IMR-90 (cell line): ENCODE measurements around the gene FAM181B. TPM values are rescaled to one million over a fixed set of nuclear protein-coding genes. Genes with fewer than 3 reads are reported as not detected.

Experiments
- ATAC-seq: fragments of 200-7000 bp; cut with Tn5 transposase; 2 replicates; pipeline ENCODE4 v1.9.1; 2020; ENCODE audit warnings: low read depth, mild to moderate bottlenecking, moderate library complexity
- BruUV-seq: library from RNA; stranded (reverse); fragments of 400-500 nt; replicated peaks from 2 replicates; lab custom pipeline; 2021; lab: Mats Ljungman, UMichigan
- CTCF ChIA-PET: fragments of 300-600 bp; formaldehyde crosslinking; extraction: SDS; loops from one replicate; lab custom pipeline; 2021; ENCODE audit warnings: antibody characterized with exemption; lab: Yijun Ruan, JAX
- POLR2A ChIA-PET: fragments of 300-600 bp; sonication (Branson Sonifier 250); formaldehyde crosslinking; loops from one replicate; lab custom pipeline; 2022; ENCODE audit warnings: antibody characterized with exemption; ENCODE audit not compliant: unreplicated experiment; lab: Charles Lee
- DNase-seq: peaks from one replicate; pipeline ENCODE4 v3.0.0; 2013
- H2AFZ ChIP-seq: replicated peaks from 2 replicates; pipeline ENCODE3; 2013; ENCODE audit warnings: low read length, mild to moderate bottlenecking; ENCODE audit not compliant: poor library complexity
- H2AK5ac ChIP-seq: 2 replicates; pipeline ENCODE4 v1.6.1; 2013; ENCODE audit warnings: low read depth, low read length, inconsistent platforms
- H2AK9ac ChIP-seq: replicated peaks from 2 replicates; pipeline ENCODE3; 2013; ENCODE audit warnings: mild to moderate bottlenecking, low read depth, low read length, moderate library complexity; ENCODE audit not compliant: poor library complexity
- H2BK120ac ChIP-seq: 2 replicates; pipeline ENCODE4 v1.6.1; 2013; ENCODE audit warnings: low read depth, low read length, inconsistent platforms
- H2BK15ac ChIP-seq: 3 replicates; pipeline ENCODE4 v1.6.1; 2013; ENCODE audit warnings: low read depth, low read length, inconsistent platforms
- H2BK20ac ChIP-seq: 2 replicates; pipeline ENCODE4 v1.6.1; 2013; ENCODE audit warnings: low read depth, mild to moderate bottlenecking, inconsistent platforms, low read length, moderate library complexity
- H2BK5ac ChIP-seq: 2 replicates; pipeline ENCODE4 v1.6.1; 2013; ENCODE audit warnings: mild to moderate bottlenecking, low read depth, low read length, inconsistent platforms; ENCODE audit not compliant: poor library complexity, severe bottlenecking
- H3K14ac ChIP-seq: replicated peaks from 2 replicates; pipeline ENCODE4 v1.6.1; 2013; ENCODE audit warnings: low read depth, low read length, inconsistent platforms
- H3K18ac ChIP-seq: 2 replicates; pipeline ENCODE4 v1.6.1; 2013; ENCODE audit warnings: low read depth, low read length, control low read depth
- H3K23ac ChIP-seq: 2 replicates; pipeline ENCODE4 v1.6.1; 2013; ENCODE audit warnings: low read depth, low read length, inconsistent platforms
- H3K27ac ChIP-seq: 2 replicates; pipeline ENCODE4 v1.5.1; 2013; ENCODE audit warnings: mild to moderate bottlenecking, control low read depth, low read length; ENCODE audit not compliant: insufficient read depth
- H3K27me3 ChIP-seq: 2 replicates; pipeline ENCODE4 v1.6.1; 2013; ENCODE audit warnings: low read length; ENCODE audit not compliant: control insufficient read depth, insufficient read depth
- H3K36me3 ChIP-seq: 2 replicates; pipeline ENCODE4 v1.6.1; 2013; ENCODE audit warnings: low read length, mixed read lengths; ENCODE audit not compliant: control insufficient read depth, insufficient read depth
- H3K4ac ChIP-seq: 2 replicates; pipeline ENCODE4 v1.6.1; 2013; ENCODE audit warnings: low read depth, low read length, inconsistent platforms
- H3K4me1 ChIP-seq: 2 replicates; pipeline ENCODE4 v1.6.1; 2013; ENCODE audit warnings: low read length, mixed read lengths; ENCODE audit not compliant: control insufficient read depth, insufficient read depth
- H3K4me2 ChIP-seq: 2 replicates; pipeline ENCODE4 v1.6.1; 2013; ENCODE audit warnings: low read depth, mild to moderate bottlenecking, control low read depth, low read length, moderate library complexity
- H3K4me3 ChIP-seq: 2 replicates; pipeline ENCODE4 v1.5.1; 2013; ENCODE audit warnings: low read depth, mild to moderate bottlenecking, control low read depth, low read length, moderate library complexity; ENCODE audit not compliant: insufficient read depth
- H3K56ac ChIP-seq: 2 replicates; pipeline ENCODE4 v1.6.1; 2013; ENCODE audit warnings: low read length, inconsistent platforms; ENCODE audit not compliant: insufficient read depth; ENCODE audit errors: extremely low read depth
- H3K79me1 ChIP-seq, 2 experiments: 2 replicates each; pipeline ENCODE4 v1.6.1; 2013; ENCODE audit warnings: low read length in 2 of 2, inconsistent platforms in 1 of 2, low read depth in 1 of 2
- H3K9ac ChIP-seq: 2 replicates; pipeline ENCODE4 v1.6.1; 2013; ENCODE audit warnings: low read depth, low read length, control low read depth
- H3K9me1 ChIP-seq: 2 replicates; pipeline ENCODE4 v1.6.1; 2013; ENCODE audit warnings: low read length, inconsistent platforms; ENCODE audit not compliant: insufficient read depth
- H3K9me3 ChIP-seq: 2 replicates; pipeline ENCODE4 v1.6.1; 2013; ENCODE audit warnings: low read length; ENCODE audit not compliant: control insufficient read depth, insufficient read depth
- H4K20me1 ChIP-seq: 2 replicates; pipeline ENCODE4 v1.6.1; 2013; ENCODE audit warnings: low read length, inconsistent platforms; ENCODE audit not compliant: insufficient read depth
- H4K5ac ChIP-seq: 2 replicates; pipeline ENCODE4 v1.6.1; 2013; ENCODE audit warnings: mild to moderate bottlenecking, low read depth, low read length, control low read depth
- H4K8ac ChIP-seq, 2 experiments: 2 replicates each; pipeline ENCODE4 v1.6.1; 2013; ENCODE audit warnings: low read depth in 2 of 2, low read length in 2 of 2, control low read depth in 1 of 2, inconsistent platforms in 1 of 2
- H4K91ac ChIP-seq: 2 replicates; pipeline ENCODE4 v1.6.1; 2013; ENCODE audit warnings: low read depth, low read length, inconsistent platforms; ENCODE audit not compliant: insufficient read depth
- MAZ ChIP-seq: IDR thresholded peaks from 2 replicates; pipeline ENCODE4 v1.6.1; 2012; ENCODE audit warnings: low read depth, mild to moderate bottlenecking, low read length, improper control_type of control experiment, moderate library complexity, borderline replicate concordance
- MXI1 ChIP-seq: IDR thresholded peaks from 2 replicates; pipeline ENCODE4 v1.6.1; 2012; ENCODE audit warnings: low read depth, mild to moderate bottlenecking, low read length, moderate library complexity, borderline replicate concordance
- POLR2A ChIP-seq: IDR thresholded peaks from 2 replicates; pipeline ENCODE4 v1.6.1; 2012; ENCODE audit warnings: mild to moderate bottlenecking, low read depth, low read length
- RAD21 ChIP-seq: IDR thresholded peaks from 2 replicates; pipeline ENCODE4 v1.6.1; 2012; ENCODE audit warnings: low read length, improper control_type of control experiment
- SMC3 ChIP-seq: fragments of 150-350 bp; IDR thresholded peaks from 2 replicates; pipeline ENCODE4 v1.6.1; 2016; ENCODE audit warnings: low read depth, mild to moderate bottlenecking, antibody characterized with exemption, low read length, moderate library complexity
- dilution Hi-C: fragments of 300-500 bp; cut with HindIII; formaldehyde crosslinking; loops from one replicate; pipeline ENCODE4 v1.14.3; 2018; ENCODE audit warnings: low sequenced_read_pairs; ENCODE audit not compliant: unreplicated experiment
- in situ Hi-C: fragments of 300-500 bp; cut with MboI; formaldehyde crosslinking; loops from 3 replicates; pipeline ENCODE4 v1.14.3; 2019; ENCODE audit warnings: low sequenced_read_pairs, inconsistent platforms, mixed read lengths
- intact Hi-C: fragments of 100-400 bp; cut with micrococcal nuclease; formaldehyde crosslinking; loops from 2 replicates; pipeline ENCODE4 v1.10.0; 2022
- polyA plus RNA-seq, 3 experiments: library from polyadenylated mRNA; depleted of rRNA; stranded (reverse); fragments of >200 nt; gene quantifications; 2 replicates each; pipeline ENCODE4 v1.2.3, GENCODE V29; 2012; ENCODE audit warnings: low replicate concordance in 1 of 3
- total RNA-seq: library from RNA; depleted of rRNA; stranded (reverse); fragments of >200 nt; gene quantifications from 2 replicates; pipeline ENCODE4 v1.2.3, GENCODE V29; 2012

FAM181B gene
- total and polyA plus RNA-seq, 2 of the 4 experiments (the other 2 are of a cell fraction) = not detected

DNA sequence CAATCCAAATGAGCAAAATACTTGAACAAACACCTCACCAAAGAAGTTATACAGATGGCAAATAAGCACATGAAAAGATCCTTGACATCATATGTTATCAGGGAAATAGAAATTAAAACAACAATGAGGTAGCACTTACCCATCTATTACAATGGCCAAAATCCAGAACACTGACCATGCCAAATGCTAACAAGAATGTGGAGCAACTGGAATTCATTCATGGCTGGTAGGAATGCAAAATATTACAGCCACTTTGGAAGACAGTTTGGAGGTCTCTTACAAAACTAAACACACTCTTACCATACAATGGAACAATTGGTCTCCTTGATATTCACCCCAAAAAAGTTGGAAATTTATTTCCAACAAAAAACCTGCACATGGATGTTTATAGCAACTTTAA is 19.1 kb upstream of the FAM181B start:
- Histone ChIP-seq H3K9ac (no peak overlapping the region), H2BK5ac (no peak overlapping the region), H2BK15ac (no peak overlapping the region), H3K56ac (no peak overlapping the region), H3K79me1 (no peaks in the 10 kb centered on the region), H2BK20ac (no peak overlapping the region), H3K14ac (no peak overlapping the region), H2AK5ac (no peak overlapping the region), H4K91ac (no peak overlapping the region), H3K27me3 (peaks cover 7% of the 10 kb centered on the region; the same call in 1 of the 2 replicates), H4K20me1 (no peaks in the 10 kb centered on the region), H3K4me1 (no peaks in the 10 kb centered on the region), H4K8ac (no peak overlapping the region), H3K4ac (no peak overlapping the region), H2AK9ac (no peak overlapping the region), H3K36me3 (no peaks in the 10 kb centered on the region), H3K9me3 (no peaks in the 10 kb centered on the region), H3K9me1 (no peaks in the 10 kb centered on the region), H3K23ac (no peak overlapping the region), H4K5ac (no peak overlapping the region), H2AFZ (no peak overlapping the region), H3K18ac (no peak overlapping the region), H2BK120ac (no peak overlapping the region), H3K4me3 (no peak overlapping the region), H3K27ac (no peak overlapping the region), H3K4me2 (no peak overlapping the region)
- no TSS peak for BruUV-seq
- no peak for TF ChIP-seq RAD21
- TF ChIP-seq POLR2A = no peak
- TF ChIP-seq MAZ = no peak
- no peak for TF ChIP-seq MXI1
- no peak for TF ChIP-seq SMC3
- ATAC-seq = no peak
- intact Hi-C loops = no loop called here
- dilution Hi-C loops = no loop called here
- ChIA-PET POLR2A (no interaction called here), CTCF (no interaction called here)
- in situ Hi-C loops = no loop called here
- DNase-seq = no peak
